Parathyroid adenoma (tissue), 2 donors: ENCODE measurements around the gene ZNF587.
"Not testable (repeated sequence)": the region's sequence is repeated elsewhere in the genome, so short reads cannot be mapped to it uniquely, and the experiment has no call there.

ENCODE experiments used
- H2AFZ ChIP-seq: fragments of 300-600 bp; sonication (generic); one replicate; pipeline ENCODE4 v1.7.0; 2017; ENCODE audit warnings: antibody characterized with exemption, mild to moderate bottlenecking
- H3K27ac ChIP-seq: fragments of 300-600 bp; sonication (generic); one replicate; pipeline ENCODE4 v1.7.0; 2017
- H3K27me3 ChIP-seq: fragments of 300-600 bp; sonication (generic); one replicate; pipeline ENCODE4 v1.7.0; 2017; ENCODE audit warnings: low read length; ENCODE audit not compliant: control insufficient read depth, insufficient read depth
- H3K36me3 ChIP-seq: fragments of 300-600 bp; sonication (generic); one replicate; pipeline ENCODE4 v1.7.0; 2017; ENCODE audit warnings: low read length; ENCODE audit not compliant: control insufficient read depth, insufficient read depth
- H3K4me1 ChIP-seq: fragments of 300-600 bp; sonication (generic); one replicate; pipeline ENCODE4 v1.7.0; 2017; ENCODE audit warnings: control low read depth
- H3K4me2 ChIP-seq: fragments of 300-600 bp; sonication (generic); one replicate; pipeline ENCODE4 v1.7.0; 2017; ENCODE audit warnings: low read length
- H3K4me3 ChIP-seq: fragments of 300-600 bp; sonication (generic); one replicate; pipeline ENCODE4 v1.7.0; 2017; ENCODE audit warnings: low read depth, low read length
- H3K79me2 ChIP-seq: fragments of 300-600 bp; sonication (generic); one replicate; pipeline ENCODE4 v1.7.0; 2017; ENCODE audit warnings: control low read depth
- H3K9ac ChIP-seq: fragments of 300-600 bp; sonication (generic); one replicate; pipeline ENCODE4 v1.7.0; 2017; ENCODE audit warnings: mild to moderate bottlenecking
- H3K9me3 ChIP-seq: fragments of 300-600 bp; sonication (generic); one replicate; pipeline ENCODE4 v1.7.0; 2017; ENCODE audit warnings: low read length; ENCODE audit not compliant: control insufficient read depth
- CTCF ChIP-seq: fragments of 300-600 bp; sonication (generic); IDR thresholded peaks from one replicate; pipeline ENCODE4 v1.7.0; 2017; ENCODE audit warnings: antibody characterized with exemption, mild to moderate bottlenecking
- donor health status: primary hyperparathyroidism.

Gene ZNF587

GRCh38 chr19:57867868-57868492 lies 18.3 kb downstream of the ZNF587 start:
- H3K79me2 ChIP-seq: peaks cover 10% of the 10 kb centered on the region
- no peak for TF ChIP-seq CTCF
- no peaks in the 10 kb centered on the region for H3K36me3 ChIP-seq
- H2AFZ ChIP-seq: no peak overlapping the region
- H3K27me3 ChIP-seq: no peaks in the 10 kb centered on the region
- H3K27ac ChIP-seq: no peak overlapping the region
- no peaks in the 10 kb centered on the region for H3K4me1 ChIP-seq
- no peak overlapping the region for H3K4me3 ChIP-seq
- no peaks in the 10 kb centered on the region for H3K9me3 ChIP-seq
- H3K9ac ChIP-seq: no peak overlapping the region
- no peak overlapping the region for H3K4me2 ChIP-seq

GRCh38 chr19:57869655-57870054 lies 20.0 kb downstream of the ZNF587 start:
- H3K27ac ChIP-seq, H3K27me3 ChIP-seq, H3K79me2 ChIP-seq, H3K4me2 ChIP-seq, H3K4me1 ChIP-seq, H3K9me3 ChIP-seq, H3K36me3 ChIP-seq, H3K4me3 ChIP-seq, H2AFZ ChIP-seq, H3K9ac ChIP-seq: not testable (repeated sequence)

- Histone ChIP-seq H3K79me2 (peaks cover 4% of the 10 kb centered on the region), H3K27me3 (no peaks in the 10 kb centered on the region), H3K36me3 (no peaks in the 10 kb centered on the region), H3K27ac (no peak overlapping the region), H3K4me3 (no peak overlapping the region), H3K9me3 (no peaks in the 10 kb centered on the region), H3K4me2 (no peak overlapping the region), H2AFZ (no peak overlapping the region), H3K4me1 (no peaks in the 10 kb centered on the region), H3K9ac (no peak overlapping the region)
- TF ChIP-seq CTCF: no peak
These were observed 20.6 kb downstream of the ZNF587 start for GRCh38 chr19:57870225-57870624.

GRCh38 chr19:57872450-57872849 lies 22.8 kb downstream of the ZNF587 start:
- Histone ChIP-seq H3K27ac (no peak overlapping the region), H3K36me3 (peaks cover 4% of the 10 kb centered on the region), H3K9ac (no peak overlapping the region), H3K9me3 (no peaks in the 10 kb centered on the region), H3K4me1 (no peaks in the 10 kb centered on the region), H3K79me2 (peaks cover 12% of the 10 kb centered on the region), H3K27me3 (no peaks in the 10 kb centered on the region), H2AFZ (no peak overlapping the region), H3K4me3 (no peak overlapping the region), H3K4me2 (no peak overlapping the region)
- TF ChIP-seq CTCF: no peak

GRCh38 chr19:57873883-57874799 lies 24.5 kb downstream of the ZNF587 start:
- H3K36me3 ChIP-seq, H2AFZ ChIP-seq, H3K9me3 ChIP-seq, H3K4me2 ChIP-seq, H3K4me3 ChIP-seq, H3K9ac ChIP-seq, H3K4me1 ChIP-seq, H3K27ac ChIP-seq, H3K27me3 ChIP-seq: not testable (repeated sequence)
- peaks cover 17% of the 10 kb centered on the region for H3K79me2 ChIP-seq
